H1 (cell line): ENCODE measurements around the gene CT45A5. TPM values are rescaled to one million over a fixed set of nuclear protein-coding genes. Genes with fewer than 3 reads are reported as not detected.

ENCODE experiments used
- CTCF ChIA-PET: fragments of 300-600 bp; sonication (Branson Sonifier 250); formaldehyde crosslinking; loops from one replicate; lab custom pipeline; 2021; ENCODE audit not compliant: partially characterized antibody; lab: Charles Lee
- POLR2A ChIA-PET: fragments of 300-600 bp; sonication (Branson Sonifier 250); formaldehyde crosslinking; loops from one replicate; lab custom pipeline; 2021; ENCODE audit warnings: inconsistent platforms; ENCODE audit not compliant: partially characterized antibody; lab: Charles Lee
- DNase-seq, 2 experiments: peaks; one replicate each; pipeline versions ENCODE4 v3.0.0 to v3.0.0-alpha.2; 2010 to 2022; ENCODE audit warnings: low spot score in 2 of 2, low read depth in 1 of 2, mixed read lengths in 1 of 2
- FAIRE-seq: peaks from 2 replicates; lab custom pipeline; 2011; peaks lifted over from hg19 to GRCh38; lab: Jason Lieb, UNC
- H2AFZ ChIP-seq: 2 replicates; pipeline ENCODE4 v1.8.1; 2012; ENCODE audit warnings: low read length, inconsistent platforms
- H2AK5ac ChIP-seq: 2 replicates; pipeline ENCODE4 v1.6.1; 2013; ENCODE audit warnings: low read depth, low read length
- H2BK120ac ChIP-seq: replicated peaks from 2 replicates; pipeline ENCODE3; 2013; ENCODE audit warnings: low read depth, low read length, inconsistent platforms
- H2BK12ac ChIP-seq: 2 replicates; pipeline ENCODE4 v1.6.1; 2013; ENCODE audit warnings: low read depth, low read length
- H2BK15ac ChIP-seq: 2 replicates; pipeline ENCODE4 v1.6.1; 2013; ENCODE audit warnings: low read length
- H2BK20ac ChIP-seq: 2 replicates; pipeline ENCODE4 v1.6.1; 2013; ENCODE audit warnings: low read length
- H2BK5ac ChIP-seq: 2 replicates; pipeline ENCODE4 v1.6.1; 2013; ENCODE audit warnings: low read depth, low read length
- H3K14ac ChIP-seq: 2 replicates; pipeline ENCODE4 v1.6.1; 2013; ENCODE audit warnings: inconsistent platforms; ENCODE audit not compliant: insufficient read length
- H3K18ac ChIP-seq: 2 replicates; pipeline ENCODE4 v1.6.1; 2013; ENCODE audit warnings: low read length; ENCODE audit errors: extremely low read depth
- H3K23ac ChIP-seq: 2 replicates; pipeline ENCODE4 v1.6.1; 2013; ENCODE audit warnings: inconsistent platforms; ENCODE audit not compliant: insufficient read length
- H3K23me2 ChIP-seq: 2 replicates; pipeline ENCODE4 v1.6.1; 2013; ENCODE audit warnings: low read depth, low read length
- H3K27ac ChIP-seq: 2 replicates; pipeline ENCODE4 v1.6.1; 2011; ENCODE audit warnings: low read depth, low read length, inconsistent platforms
- H3K27me3 ChIP-seq, 4 experiments: replicated peaks in 1 of 4; 1 replicate in 1 of 4; 2 replicates in 3 of 4; pipeline versions ENCODE4 v1.6.1 to v1.8.1; 2011 to 2013; ENCODE audit warnings: low read length in 3 of 4, mild to moderate bottlenecking in 3 of 4, inconsistent platforms in 2 of 4, mixed read lengths in 2 of 4, moderate library complexity in 1 of 4; ENCODE audit not compliant: control insufficient read depth in 3 of 4, insufficient read depth in 3 of 4; ENCODE audit errors: extremely low read depth in 1 of 4
- H3K36me3 ChIP-seq, 4 experiments: 2 replicates each; pipeline versions ENCODE4 v1.6.1 to v1.8.1; 2011 to 2013; ENCODE audit warnings: mild to moderate bottlenecking in 4 of 4, low read length in 3 of 4, moderate library complexity in 2 of 4, control low read depth in 1 of 4, inconsistent platforms in 1 of 4; ENCODE audit not compliant: insufficient read depth in 4 of 4, control insufficient read depth in 2 of 4
- H3K4ac ChIP-seq: replicated peaks from 2 replicates; pipeline ENCODE3; 2013; ENCODE audit warnings: low read length, low read depth, mixed read lengths, inconsistent platforms; ENCODE audit not compliant: insufficient read length
- H3K4me1 ChIP-seq, 4 experiments: replicated peaks in 1 of 4; 1 replicate in 1 of 4; 2 replicates in 3 of 4; pipeline versions ENCODE4 v1.6.1 to v1.8.1; 2011 to 2013; ENCODE audit warnings: low read length in 3 of 4, inconsistent platforms in 2 of 4, mixed read lengths in 1 of 4; ENCODE audit not compliant: insufficient read depth in 4 of 4, control insufficient read depth in 3 of 4
- H3K4me2 ChIP-seq, 2 experiments: 2 replicates each; pipeline versions ENCODE4 v1.6.1 to v1.8.1; 2011 to 2013; ENCODE audit warnings: low read depth in 2 of 2, low read length in 2 of 2, control low read depth in 1 of 2, inconsistent platforms in 1 of 2, mild to moderate bottlenecking in 1 of 2; ENCODE audit not compliant: insufficient read depth in 1 of 2
- H3K4me3 ChIP-seq, 4 experiments: fragments of 200-600, 300-600 bp in 1 of 4; sonication (generic), shearing (Covaris generic), sonication (Bioruptor Twin) in 1 of 4; 2 replicates each; pipeline versions ENCODE4 v1.5.1 to v1.8.1; 2011 to 2016; ENCODE audit warnings: low read length in 4 of 4, low read depth in 3 of 4, control low read depth in 2 of 4, inconsistent platforms in 2 of 4, mild to moderate bottlenecking in 2 of 4, mixed read lengths in 1 of 4, moderate library complexity in 1 of 4; ENCODE audit not compliant: insufficient read depth in 2 of 4; ENCODE audit errors: extremely low read depth in 1 of 4
- H3K56ac ChIP-seq: replicated peaks from 2 replicates; pipeline ENCODE3; 2013; ENCODE audit warnings: low read depth, mild to moderate bottlenecking, mixed read lengths, low read length, inconsistent platforms; ENCODE audit not compliant: insufficient read length
- H3K79me1 ChIP-seq: 2 replicates; pipeline ENCODE4 v1.6.1; 2013; ENCODE audit warnings: low read depth, low read length, control low read depth
- H3K79me2 ChIP-seq, 2 experiments: 2 replicates each; pipeline versions ENCODE4 v1.6.1 to v1.8.1; 2012 to 2013; ENCODE audit warnings: low read length in 2 of 2, mild to moderate bottlenecking in 2 of 2, inconsistent platforms in 1 of 2; ENCODE audit not compliant: insufficient read depth in 2 of 2, control insufficient read depth in 1 of 2
- H3K9ac ChIP-seq, 4 experiments: replicated peaks in 1 of 4; 1 replicate in 1 of 4; 2 replicates in 3 of 4; pipeline versions ENCODE4 v1.6.1 to v1.8.1; 2011 to 2013; ENCODE audit warnings: low read depth in 3 of 4, low read length in 3 of 4, control low read depth in 2 of 4, mild to moderate bottlenecking in 2 of 4, moderate library complexity in 2 of 4, inconsistent platforms in 1 of 4; ENCODE audit errors: extremely low read depth in 1 of 4
- H3K9me3 ChIP-seq, 2 experiments: 2 replicates each; pipeline versions ENCODE4 v1.6.1 to v1.8.1; 2012 to 2013; ENCODE audit warnings: mild to moderate bottlenecking in 2 of 2, moderate library complexity in 2 of 2, control low read depth in 1 of 2, inconsistent platforms in 1 of 2, low read depth in 1 of 2, low read length in 1 of 2, mixed read lengths in 1 of 2; ENCODE audit not compliant: insufficient read depth in 2 of 2
- H4K20me1 ChIP-seq, 2 experiments: replicated peaks in 1 of 2; 2 replicates each; pipeline versions ENCODE3 to v1.8.1; 2011 to 2013; ENCODE audit warnings: inconsistent platforms in 2 of 2, low read length in 2 of 2, mild to moderate bottlenecking in 1 of 2; ENCODE audit not compliant: insufficient read depth in 2 of 2, control insufficient read depth in 1 of 2
- H4K5ac ChIP-seq: 2 replicates; pipeline ENCODE4 v1.6.1; 2013; ENCODE audit warnings: low read length, low read depth, mixed read lengths, inconsistent platforms; ENCODE audit not compliant: insufficient read length
- H4K8ac ChIP-seq: 2 replicates; pipeline ENCODE4 v1.8.0; 2013; ENCODE audit warnings: mild to moderate bottlenecking, moderate library complexity, low read length, inconsistent platforms; ENCODE audit not compliant: insufficient read depth; ENCODE audit errors: extremely low read depth
- H4K91ac ChIP-seq: replicated peaks from 2 replicates; pipeline ENCODE3; 2013; ENCODE audit warnings: low read length, mixed read lengths, inconsistent platforms; ENCODE audit not compliant: insufficient read length
- BACH1 ChIP-seq: IDR thresholded peaks from 2 replicates; pipeline ENCODE4 v1.6.1; 2012; ENCODE audit warnings: low read length, improper control_type of control experiment
- RAD21 ChIP-seq, 2 experiments: IDR thresholded peaks in 1 of 2; conservative IDR thresholded peaks in 1 of 2; 2 replicates each; pipeline ENCODE4 v1.6.1; 2011; ENCODE audit warnings: low read depth in 2 of 2, low read length in 2 of 2, improper control_type of control experiment in 1 of 2, inconsistent platforms in 1 of 2, mild to moderate bottlenecking in 1 of 2, moderate library complexity in 1 of 2
- WGBS, 2 experiments: shearing (Covaris generic) in 1 of 2; methylation state at CpG; one replicate each; pipeline versions ENCODE4 v1.1.6 to v1.1.7; 2013 to 2015; ENCODE audit warnings: low lambda C conversion rate in 2 of 2, mixed read lengths in 2 of 2, inconsistent platforms in 1 of 2, low coverage in 1 of 2, missing lambda C conversion rate in 1 of 2; ENCODE audit not compliant: insufficient replicate concordance in 2 of 2, insufficient coverage in 1 of 2, insufficient read length in 1 of 2; ENCODE audit errors: extremely low coverage in 1 of 2, missing lambda C conversion rate in 1 of 2; 5-methylcytosine and 5-hydroxymethylcytosine counted together
- polyA plus RNA-seq, 7 experiments: library from polyadenylated mRNA; depleted of rRNA in 3 of 7; stranded (reverse) in 5 of 7; unstranded in 2 of 7; fragments of >200 nt in 5 of 7; fragments of 200-250 nt in 2 of 7; gene quantifications; 1 replicate in 5 of 7; 2 replicates in 1 of 7; 4 replicates in 1 of 7; pipeline versions ENCODE4 v1.2.1 to v1.2.3, GENCODE V29; 2011 to 2013; ENCODE audit warnings: missing spikeins in 2 of 7, mixed read lengths in 2 of 7
- total RNA-seq: library from RNA; stranded (reverse); fragmentation: NEBNext Ultra II Directional; extraction: Animal tissue kit (Norgen Biotek cat#: 25700); gene quantifications from 2 replicates; pipeline ENCODE4 v1.2.1, GENCODE V29; 2021
- TF ChIP-seq, protein P1 (sequence below), 3 experiments: IDR thresholded peaks; 1 replicate in 2 of 3; 2 replicates in 1 of 3; pipeline versions ENCODE4 v1.5.1 to v1.6.1; 2011; ENCODE audit warnings: low read length in 3 of 3, mild to moderate bottlenecking in 3 of 3, inconsistent platforms in 2 of 3, low read depth in 1 of 3, moderate library complexity in 1 of 3; ENCODE audit not compliant: insufficient read depth in 1 of 3; ENCODE audit errors: control extremely low read depth in 1 of 3

The CT45A5 gene
- total and polyA plus RNA-seq, 2 of the 8 experiments (the other 6 are each of a cell fraction or from before 2014, with no cell fraction given) = not detected

DNA sequence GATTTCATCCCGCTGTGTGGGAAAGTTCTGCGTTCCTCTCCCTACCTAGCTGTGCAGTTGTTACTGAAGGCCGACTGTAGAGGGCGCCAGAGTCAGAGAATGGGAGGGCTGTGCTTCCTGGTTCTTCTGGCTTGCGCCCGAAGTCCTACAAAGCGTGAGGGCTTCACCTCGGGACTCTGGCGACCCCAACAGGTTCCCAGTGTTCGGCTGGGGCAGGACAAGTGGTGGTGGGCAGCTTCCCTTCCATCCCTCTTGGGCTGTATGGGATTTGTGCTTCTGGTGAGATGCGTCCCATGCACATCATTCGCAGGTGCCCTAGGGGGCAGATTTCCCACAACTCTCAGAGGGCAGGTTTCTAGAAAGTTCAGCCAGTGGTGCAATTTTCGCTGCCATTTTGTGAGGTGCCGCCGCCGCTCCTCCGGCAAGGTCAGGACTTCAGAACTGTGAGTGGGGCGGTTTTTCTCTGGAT is 44.6 kb downstream of the CT45A5 start:
- 83% methylated on average over 9 of the region's 18 CpGs; no CpG with 5 or more reads in 1 of the 2 experiments for WGBS, 2 experiments
- no peak overlapping the region for H4K5ac ChIP-seq
- ChIA-PET CTCF (no interaction called here), POLR2A (no interaction called here)
- H2BK15ac ChIP-seq = no peak overlapping the region
- no peak overlapping the region for H3K14ac ChIP-seq
- H3K56ac ChIP-seq = no peak overlapping the region
- H3K23ac ChIP-seq = no peak overlapping the region
- no peaks in the 10 kb centered on the region for H4K20me1 ChIP-seq
- no peak overlapping the region for H2BK12ac ChIP-seq
- H3K4me1 ChIP-seq = no peaks in the 10 kb centered on the region
- H3K4me2 ChIP-seq = no peak overlapping the region
- H3K27ac ChIP-seq = no peak overlapping the region
- H4K91ac ChIP-seq = no peak overlapping the region
- peaks cover 0 to 16% of the 10 kb centered on the region in 2 experiments; a peak in 2 of 4 replicates for H3K9me3 ChIP-seq
- no peak overlapping the region for H2AFZ ChIP-seq
- H2BK20ac ChIP-seq = no peak overlapping the region
- H3K79me1 ChIP-seq = no peaks in the 10 kb centered on the region
- H3K4me3 ChIP-seq = no peak overlapping the region
- no peak for TF ChIP-seq BACH1
- TF ChIP-seq, protein P1, sequence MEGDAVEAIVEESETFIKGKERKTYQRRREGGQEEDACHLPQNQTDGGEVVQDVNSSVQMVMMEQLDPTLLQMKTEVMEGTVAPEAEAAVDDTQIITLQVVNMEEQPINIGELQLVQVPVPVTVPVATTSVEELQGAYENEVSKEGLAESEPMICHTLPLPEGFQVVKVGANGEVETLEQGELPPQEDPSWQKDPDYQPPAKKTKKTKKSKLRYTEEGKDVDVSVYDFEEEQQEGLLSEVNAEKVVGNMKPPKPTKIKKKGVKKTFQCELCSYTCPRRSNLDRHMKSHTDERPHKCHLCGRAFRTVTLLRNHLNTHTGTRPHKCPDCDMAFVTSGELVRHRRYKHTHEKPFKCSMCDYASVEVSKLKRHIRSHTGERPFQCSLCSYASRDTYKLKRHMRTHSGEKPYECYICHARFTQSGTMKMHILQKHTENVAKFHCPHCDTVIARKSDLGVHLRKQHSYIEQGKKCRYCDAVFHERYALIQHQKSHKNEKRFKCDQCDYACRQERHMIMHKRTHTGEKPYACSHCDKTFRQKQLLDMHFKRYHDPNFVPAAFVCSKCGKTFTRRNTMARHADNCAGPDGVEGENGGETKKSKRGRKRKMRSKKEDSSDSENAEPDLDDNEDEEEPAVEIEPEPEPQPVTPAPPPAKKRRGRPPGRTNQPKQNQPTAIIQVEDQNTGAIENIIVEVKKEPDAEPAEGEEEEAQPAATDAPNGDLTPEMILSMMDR (IDR thresholded peaks at IDR 0.05; ENCODE audit: control extremely low read depth in 1 of 3, insufficient read depth in 1 of 3, low read depth in 1 of 3, low read length in 3 of 3) = peak in 2 of 3 experiments; percentile 21 to 33; a peak in 3 of 4 replicates
- TF ChIP-seq RAD21 (IDR thresholded peaks at IDR 0.05 in 1 of 2, conservative IDR thresholded peaks at IDR 0.05 in 1 of 2; ENCODE audit: low read depth in 2 of 2, low read length in 2 of 2) = peak; percentile 22 to 31; a peak in 2 of 4 replicates
- no peak overlapping the region for H2AK5ac ChIP-seq
- no peaks in the 10 kb centered on the region for H3K27me3 ChIP-seq
- H3K9ac ChIP-seq = no peak overlapping the region
- no peaks in the 10 kb centered on the region for H3K36me3 ChIP-seq
- DNase-seq (peak in 1 of 2 experiments; percentile 37), FAIRE-seq (no peak)
- no peak overlapping the region for H3K4ac ChIP-seq
- no peak overlapping the region for H4K8ac ChIP-seq
- no peak overlapping the region for H2BK5ac ChIP-seq
- H2BK120ac ChIP-seq = no peak overlapping the region
- no peaks in the 10 kb centered on the region for H3K79me2 ChIP-seq
- no peaks in the 10 kb centered on the region for H3K23me2 ChIP-seq
- H3K18ac ChIP-seq = no peak overlapping the region
